GM18519 (cell line): ENCODE measurements around the gene ZNF318.
"Not testable (repeated sequence)": the region's sequence is repeated elsewhere in the genome, so short reads cannot be mapped to it uniquely, and the experiment has no call there.

Experiments used
- ATAC-seq: cut with Tn5 transposase; IDR thresholded peaks from one replicate; pipeline ENCODE4 v1.9.1; 2021; ENCODE audit warnings: mild to moderate bottlenecking, moderate library complexity; ENCODE audit not compliant: unreplicated experiment, low FRiP score

ZNF318 gene

DNA sequence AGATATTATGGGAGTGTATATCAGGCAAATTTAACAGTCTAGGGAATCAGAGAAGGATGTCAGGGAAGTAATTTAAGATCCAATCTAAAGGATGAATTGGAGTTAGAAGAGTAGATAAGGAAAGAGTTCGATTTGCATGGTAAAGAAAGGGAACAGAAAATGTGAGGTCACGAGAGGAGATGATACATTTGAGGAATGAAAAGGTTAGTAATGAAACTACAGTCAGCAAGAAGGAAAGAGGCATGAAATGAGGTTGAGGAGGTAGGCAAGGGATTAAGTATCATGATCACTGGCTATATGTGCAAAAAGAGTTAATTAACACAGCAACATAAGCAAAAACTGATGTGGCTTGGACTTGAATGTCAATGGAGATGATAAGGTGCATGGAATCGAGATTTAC lies 22.4 kb downstream of the ZNF318 start:
- ATAC-seq = no peak

DNA sequence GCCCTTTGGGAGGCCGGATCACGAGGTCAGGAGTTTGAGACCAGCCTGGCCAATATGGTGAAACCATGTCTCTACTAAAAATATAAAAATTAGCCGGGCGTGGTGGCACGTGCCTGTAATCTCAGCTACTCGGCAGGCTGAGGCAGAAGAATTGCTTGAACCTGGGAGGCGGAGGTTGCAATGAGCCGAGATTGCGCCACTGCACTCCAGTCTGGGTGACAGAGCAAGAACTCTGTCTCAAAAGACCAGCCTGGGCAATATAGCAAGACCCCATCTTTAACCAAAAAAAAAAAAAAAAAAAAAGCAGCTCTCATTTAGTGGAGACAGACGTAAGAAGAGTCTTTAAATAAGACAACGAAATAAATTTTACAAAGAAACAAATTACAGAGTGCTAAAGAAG lies 23.2 kb downstream of the ZNF318 start:
- not testable (repeated sequence) for ATAC-seq

DNA sequence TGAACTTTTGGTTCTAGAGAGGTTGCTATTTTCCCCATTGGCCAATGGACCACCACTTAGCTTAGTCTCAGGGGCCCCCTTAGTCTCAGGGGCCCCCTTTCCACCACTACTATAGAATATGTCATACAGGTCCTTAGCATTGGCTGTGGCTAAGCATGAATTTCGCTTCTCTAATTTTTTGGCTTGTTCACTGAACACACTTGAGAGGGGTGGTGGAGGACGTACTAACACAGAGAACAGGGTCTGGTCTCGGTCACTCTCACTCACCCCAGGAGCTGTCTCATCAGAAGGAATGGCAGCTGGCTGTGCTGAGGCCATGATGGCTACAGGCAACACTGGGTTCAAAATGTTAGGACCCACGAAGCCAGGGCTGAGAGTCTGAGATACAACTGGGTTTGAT lies 30.3 kb downstream of the ZNF318 start:
- ATAC-seq = no peak

DNA sequence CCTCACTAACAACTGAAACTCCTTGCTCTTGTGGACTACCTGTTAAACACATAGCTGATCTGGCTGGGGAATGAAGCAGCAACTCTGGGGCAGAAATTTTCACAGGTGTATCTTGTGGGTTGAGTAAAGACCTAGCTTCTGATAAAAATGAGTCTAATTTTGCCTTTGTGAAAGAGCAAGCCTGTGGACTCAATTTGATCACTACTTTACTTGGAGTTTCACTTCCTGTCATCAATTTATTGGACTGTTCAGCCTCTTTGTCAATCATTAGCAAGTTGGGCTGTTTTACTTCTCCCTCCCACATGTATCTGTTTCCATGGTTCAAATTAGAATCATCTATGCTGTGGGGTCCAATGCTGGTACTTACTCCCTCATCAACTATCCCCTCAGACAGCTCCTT lies 31.2 kb downstream of the ZNF318 start:
- ATAC-seq = no peak

DNA sequence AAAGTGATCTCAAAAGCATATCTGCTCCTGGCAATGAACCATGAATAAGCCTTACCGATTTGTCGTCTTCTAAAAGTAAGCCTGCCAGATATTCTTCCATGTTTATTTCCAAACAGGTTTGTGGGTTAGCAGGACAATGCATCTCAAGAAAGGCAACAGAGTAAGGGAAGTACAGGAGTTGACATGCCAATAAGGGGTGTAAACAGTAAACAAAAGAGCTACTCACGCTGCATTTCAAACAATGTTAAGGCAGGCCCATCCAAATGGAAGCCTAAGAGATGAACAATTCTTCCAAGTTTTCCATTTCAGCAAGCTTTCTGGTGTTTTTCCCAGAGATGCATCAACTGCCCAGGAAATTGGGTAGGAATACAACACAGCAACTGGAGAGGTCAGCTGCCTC lies 33.1 kb downstream of the ZNF318 start:
- ATAC-seq = no peak

DNA sequence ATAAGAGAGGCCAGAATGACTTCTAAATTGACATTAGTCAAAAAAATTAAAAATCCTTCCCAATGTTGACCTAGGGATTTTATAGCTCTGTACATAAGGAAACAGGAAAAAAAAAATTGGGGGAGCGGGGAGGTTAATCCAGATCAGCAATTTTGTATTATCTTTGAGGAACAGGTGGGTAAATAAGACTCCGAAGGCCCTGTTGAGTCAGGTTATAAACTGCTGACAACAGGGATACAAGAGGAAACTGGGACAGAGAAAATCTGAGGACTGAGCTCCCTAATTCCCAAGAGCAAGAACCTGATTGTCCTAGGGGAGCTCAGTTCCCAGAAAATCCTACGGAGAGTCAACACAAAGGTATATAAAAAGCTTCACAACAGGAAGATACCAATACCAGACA lies 34.0 kb downstream of the ZNF318 start:
- ATAC-seq = no peak

DNA sequence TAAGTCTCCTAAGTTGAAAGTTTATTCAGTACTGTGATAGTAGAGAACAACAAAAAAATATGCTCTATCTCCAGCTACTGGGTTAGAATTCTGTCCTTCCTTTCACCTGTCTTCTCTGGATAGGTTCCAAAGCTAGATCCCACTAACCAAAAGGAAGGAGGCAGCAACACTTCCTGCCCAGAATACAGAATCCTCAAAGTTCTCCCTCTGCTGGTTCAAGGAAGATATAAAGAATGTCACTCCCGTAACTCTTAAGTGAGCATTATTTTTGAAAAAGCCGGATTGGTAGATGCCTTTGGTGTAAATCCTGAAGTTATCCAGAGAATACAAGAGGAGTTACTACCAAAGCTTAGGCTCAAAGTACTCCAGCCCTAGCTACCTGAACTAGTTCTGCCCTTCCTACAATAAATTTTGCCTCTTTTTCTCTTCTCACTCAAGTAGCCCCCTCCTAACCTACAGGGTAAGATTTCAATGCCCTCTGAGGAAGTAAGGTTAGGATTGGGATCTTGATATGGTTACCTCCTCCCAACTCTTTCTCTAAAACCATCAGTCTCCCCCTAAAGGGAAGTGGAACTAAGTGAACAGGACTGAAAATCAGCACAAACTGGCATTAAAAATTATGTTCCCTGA lies 34.9 kb downstream of the ZNF318 start:
- ATAC-seq = no peak

DNA sequence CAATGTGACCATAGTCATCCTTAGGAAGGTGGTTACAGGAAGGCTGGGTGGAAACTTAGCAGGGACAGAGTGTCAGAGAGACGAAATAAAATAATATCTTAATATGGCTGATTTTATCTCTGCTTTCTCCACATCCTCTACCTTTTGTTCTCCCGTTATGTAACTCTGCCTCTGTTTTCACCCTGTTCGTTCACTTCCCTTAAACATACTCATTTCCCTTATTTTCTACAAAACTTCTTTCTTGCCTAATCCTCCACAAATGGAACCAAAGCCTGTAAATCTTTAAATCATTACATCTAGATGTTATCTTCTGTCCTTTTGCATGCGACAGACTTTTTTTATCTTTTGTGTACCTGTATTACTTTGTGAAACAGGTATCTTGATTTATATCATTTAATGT lies 37.6 kb downstream of the ZNF318 start:
- no peak for ATAC-seq

DNA sequence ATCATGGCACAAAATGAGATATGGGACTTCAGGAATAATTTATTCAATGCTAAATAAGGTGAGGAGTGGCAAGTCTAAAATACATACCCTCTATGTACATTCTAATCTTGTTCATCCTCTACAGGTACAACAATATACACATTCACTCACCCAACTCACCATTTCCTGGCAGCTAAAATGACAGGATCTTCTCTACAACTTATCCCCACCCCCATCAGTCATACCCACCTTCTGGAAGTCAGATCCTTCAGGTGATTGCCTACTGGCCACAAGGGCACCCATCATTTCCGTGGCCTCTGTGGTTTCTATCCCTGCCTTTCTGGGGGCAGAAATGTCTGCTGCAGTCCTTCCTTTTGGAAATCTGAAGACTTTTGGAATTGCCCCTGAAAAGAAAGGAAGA lies 38.0 kb downstream of the ZNF318 start:
- no peak for ATAC-seq

DNA sequence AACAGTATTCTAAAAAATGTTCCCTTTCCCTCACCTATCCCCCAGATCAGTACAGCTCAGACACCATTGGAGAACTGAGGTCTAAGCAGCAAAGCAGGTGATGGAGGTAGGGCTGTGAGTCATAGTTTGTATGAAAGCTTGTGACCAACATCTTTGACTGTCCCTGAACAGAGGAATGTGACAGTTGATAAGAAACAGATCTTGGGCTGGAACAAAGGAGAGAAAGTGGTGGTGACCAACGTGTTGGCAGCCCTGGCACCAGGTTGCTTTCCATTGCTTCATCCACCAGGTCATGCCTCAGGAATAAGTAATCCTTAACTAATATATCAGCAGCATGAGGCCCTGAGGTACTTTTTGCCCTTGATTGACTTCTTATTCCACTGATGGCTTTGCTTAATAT lies 40.9 kb downstream of the ZNF318 start:
- ATAC-seq = no peak

DNA sequence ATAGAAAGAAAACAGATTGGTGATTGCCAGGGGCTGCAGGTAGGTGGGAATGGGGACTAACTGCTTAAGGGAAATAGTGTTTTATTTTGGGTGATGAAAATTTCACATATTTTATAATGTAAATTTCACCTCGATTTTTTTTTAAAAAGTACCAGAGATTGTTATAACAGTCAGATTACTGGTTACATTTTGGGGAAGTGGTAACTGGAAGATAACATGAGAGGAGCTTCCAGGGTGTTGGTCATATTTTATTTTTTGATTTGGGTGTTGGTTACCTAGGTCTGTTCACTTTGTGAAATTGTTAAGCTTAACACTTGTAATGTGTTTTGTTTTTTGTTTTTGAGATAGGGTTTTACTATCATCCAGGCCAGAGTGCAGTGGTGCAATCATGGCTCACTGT lies 43.6 kb downstream of the ZNF318 start:
- ATAC-seq = no peak

DNA sequence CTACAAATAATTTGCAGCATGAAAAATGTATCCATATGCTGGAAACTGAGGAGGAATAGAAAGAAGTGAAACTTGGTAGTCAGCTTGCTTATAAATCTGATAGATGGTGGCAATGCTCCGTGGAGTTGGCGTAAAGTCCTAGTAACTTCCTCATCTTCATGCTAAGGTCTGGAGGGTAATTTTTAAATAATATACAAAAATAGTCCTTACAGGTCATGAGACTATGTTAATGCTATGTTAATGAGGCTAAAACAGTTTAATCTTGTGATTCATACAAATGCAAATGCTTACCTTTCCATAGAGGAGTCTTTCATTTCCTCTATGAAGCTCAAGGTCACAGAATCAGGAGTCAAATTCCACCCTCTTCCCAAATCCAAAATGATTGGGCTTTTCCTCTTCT lies 51.4 kb downstream of the ZNF318 start:
- ATAC-seq = no peak

DNA sequence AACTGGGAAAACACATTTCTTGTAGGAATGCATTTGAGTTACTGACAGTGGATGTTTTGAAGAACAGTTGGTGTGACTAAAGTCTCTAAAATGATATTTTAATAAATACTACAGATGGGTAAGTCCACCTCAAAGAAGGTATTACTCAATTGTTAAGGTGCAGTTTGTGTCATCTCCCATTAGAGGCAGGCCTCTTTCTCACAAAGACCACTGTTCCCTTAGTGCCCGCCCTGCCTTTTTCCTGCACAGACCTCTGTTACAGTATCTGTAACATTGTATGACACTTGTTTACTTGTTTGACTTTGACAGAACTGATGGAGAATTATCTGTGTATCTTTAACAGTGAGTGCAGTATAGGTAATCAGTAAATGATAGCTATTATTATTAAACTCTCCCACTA lies 55.6 kb downstream of the ZNF318 start:
- no peak for ATAC-seq

DNA sequence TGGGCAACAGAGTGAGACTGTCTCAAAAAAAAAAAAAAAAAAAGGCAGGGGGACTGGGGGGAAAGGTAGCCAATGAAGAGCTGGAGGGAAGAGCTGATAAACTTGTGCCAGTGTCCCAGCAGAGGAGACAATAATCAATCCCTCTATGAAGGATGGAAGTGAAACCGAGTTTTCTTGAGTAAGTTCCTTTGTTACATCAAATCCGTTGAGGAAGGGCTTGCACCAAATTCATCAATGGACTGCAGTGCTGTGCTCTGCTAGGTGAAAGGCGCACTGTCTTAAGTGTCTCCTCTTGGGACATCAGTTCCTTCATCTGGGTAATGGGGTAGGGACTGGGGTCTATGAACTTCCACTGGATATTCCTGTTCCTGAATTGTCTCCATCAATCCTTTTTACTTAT lies 57.8 kb downstream of the ZNF318 start:
- ATAC-seq = no peak

DNA sequence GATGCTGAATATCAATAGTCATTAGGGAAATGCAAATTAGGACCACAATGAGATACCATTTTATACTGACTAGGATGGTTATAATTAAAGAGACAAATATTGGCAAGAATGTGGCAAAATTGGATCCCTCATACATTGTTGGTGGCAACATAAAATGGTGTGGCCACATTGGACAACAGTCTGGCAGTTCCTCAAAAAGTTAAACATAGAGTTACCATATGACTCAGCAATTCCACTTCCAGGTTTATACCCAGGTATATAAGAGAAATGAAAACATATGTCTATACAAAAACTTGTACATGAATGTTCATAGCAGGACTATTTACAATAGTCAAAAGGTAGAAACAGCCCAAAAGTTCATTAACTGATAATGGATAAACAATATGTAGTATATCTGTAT lies 58.8 kb downstream of the ZNF318 start:
- no peak for ATAC-seq

DNA sequence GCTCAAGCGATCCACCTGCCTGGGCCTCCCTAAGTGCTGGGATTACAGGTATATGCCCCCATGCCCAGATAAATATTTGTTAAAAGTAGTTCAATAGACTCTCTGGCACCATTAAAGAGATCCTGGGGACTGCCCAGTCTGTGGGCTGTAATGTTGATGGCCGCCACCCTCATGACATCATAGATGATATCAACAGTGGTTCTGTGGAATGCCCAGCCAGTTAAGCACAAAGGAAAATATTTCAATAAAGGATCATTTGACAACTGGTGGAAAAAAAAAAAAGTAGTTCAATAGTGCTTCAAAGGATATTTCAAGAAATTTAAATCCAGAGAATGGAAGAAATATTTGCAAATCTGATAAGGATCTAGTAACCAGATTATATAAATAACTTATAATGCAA lies 59.3 kb downstream of the ZNF318 start:
- ATAC-seq = no peak

DNA sequence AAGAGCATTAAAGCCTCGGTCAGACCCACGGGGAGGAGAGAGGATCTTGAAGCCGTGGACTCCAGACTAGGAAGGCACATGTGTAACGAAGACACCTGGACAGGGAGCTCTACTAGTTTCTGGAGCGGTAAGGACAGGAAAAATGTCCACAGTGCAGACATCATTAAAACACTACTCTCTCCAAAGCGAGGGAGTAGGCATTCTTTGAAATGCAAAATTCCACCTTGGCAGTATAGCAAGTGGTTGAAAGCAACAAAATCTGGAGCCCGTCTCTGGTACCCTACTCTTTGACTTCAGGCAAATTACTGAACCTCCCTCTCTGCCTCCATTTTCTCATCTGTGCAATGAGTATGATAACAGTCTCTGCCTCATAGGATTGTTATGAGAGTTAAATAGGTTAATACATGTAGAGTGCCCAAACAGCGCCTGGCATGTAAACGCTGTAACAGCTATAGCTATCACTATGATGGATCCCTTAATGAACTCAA lies 60.4 kb downstream of the ZNF318 start:
- ATAC-seq = no peak

DNA sequence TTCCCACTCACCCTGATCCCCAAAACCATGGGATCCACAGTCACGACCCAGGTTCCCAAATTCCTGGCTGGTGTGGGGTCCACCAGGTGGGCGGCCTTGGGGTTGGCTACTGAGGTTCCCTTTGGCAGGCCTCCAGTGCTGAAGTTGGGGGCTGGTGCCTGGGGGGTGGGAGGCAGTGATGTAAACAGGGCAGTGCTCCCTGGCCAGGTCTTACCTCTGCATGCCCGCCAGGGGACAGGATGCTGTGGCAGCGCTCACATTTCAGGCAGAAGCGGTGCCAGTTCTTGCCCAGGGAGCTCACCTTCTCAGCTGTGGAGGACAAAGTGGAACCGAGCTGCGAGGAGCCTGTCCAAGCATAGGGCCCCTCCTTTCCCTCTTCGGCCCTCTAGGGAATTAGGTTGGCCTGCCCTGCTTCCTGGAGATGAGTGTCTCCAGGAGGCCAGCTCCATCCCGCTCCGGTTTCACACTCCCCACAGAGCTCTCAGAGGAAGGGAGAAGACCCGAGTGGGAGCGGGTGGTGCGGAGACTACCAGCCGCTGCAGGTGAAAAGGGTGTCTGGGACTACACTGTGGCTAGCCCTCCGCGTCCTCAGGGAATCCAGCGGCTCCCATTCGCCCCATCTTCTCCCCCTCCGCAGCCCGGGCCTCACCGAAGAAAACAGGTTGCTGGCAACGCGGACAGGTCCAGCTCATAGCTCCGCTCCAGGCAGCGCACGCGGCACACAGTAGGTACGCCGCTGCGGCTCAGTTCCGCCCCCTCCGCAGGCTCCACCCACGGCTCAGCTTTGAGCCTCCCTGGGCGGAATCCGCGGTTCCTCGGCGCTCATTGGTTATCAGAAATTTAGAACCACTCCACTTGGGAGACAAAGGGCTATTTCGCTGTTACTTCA lies 61.1 kb downstream of the ZNF318 start, which contains the start of gene CRIP3:
CRIP3 (minus strand) TSS at position 726 of the 889 bp plus-strand sequence; CDS start at position 692, 34 bp downstream.
- no peak for ATAC-seq

DNA sequence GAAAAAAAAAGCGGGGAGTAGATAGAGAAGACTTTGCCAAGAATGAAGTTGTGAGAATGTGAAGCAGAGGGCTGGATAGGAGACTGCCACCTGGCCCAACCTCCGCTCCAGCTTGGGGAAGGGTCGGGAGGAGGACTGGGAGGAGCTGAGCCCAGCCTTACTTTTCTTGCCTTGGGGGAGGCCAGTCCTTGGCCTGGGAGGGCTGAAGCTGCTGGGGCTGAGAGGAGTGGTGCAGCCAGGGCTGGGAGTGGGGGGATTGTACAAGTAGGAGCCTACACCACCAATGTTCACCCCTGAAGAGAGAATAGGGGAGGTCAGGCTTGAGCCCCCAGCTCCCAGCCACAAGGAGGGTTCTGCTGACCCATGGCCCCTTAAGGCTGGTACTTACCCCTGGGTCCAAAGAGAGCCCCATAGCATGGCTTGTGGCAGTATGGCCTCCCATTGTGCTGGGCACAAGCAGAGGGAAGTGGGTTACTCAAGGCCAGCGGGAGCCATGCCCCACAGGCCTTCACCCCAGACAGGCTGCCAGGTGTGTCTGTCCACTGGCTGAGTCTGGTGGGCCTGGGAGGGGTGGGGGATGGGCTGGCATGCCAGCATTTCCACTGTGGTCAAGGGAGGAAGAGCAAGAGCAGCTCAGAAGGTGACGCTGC lies 61.9 kb downstream of the ZNF318 start:
- no peak for ATAC-seq

DNA sequence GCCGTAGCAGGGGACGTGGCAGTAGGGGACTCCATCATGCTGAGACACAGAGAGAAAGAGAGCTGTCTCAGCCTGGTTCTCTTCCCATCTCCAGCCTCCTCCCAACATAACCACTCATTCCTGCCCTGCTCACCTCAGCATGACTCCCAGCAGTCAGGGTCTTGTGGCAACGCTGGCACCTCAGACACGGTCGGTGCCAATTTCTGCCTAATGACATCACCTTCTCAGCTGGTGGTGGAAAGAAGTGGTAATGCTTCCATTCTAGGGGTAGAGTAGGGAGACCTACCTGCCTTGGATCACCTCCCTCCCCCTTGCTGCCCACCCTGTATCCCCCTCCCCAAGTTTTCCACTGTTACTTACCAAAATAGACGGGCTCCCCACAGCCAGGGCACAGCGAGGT lies 63.4 kb downstream of the ZNF318 start:
- ATAC-seq = no peak

DNA sequence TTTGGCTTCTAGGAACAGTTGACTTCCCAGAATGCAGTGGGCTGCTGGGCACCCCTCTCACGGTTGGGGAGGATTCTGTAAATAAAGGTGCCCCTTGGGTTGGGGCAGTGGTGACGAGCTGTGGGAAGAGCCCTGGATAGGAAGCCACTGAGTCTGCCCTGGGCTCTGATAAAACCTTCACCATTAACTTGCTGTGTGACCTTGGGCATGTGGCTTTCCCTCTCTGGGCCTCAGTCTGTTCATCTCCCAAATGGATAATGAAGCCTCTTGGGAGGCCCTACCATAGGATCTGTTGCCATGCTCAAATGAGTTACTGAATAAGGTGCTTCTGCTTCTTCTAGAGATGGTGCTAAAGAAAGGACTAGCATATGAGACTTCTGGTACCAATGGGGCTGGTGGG lies 64.6 kb downstream of the ZNF318 start:
- ATAC-seq = no peak
